H1 (cell line): Measurements from ENCODE around the gene KIF5C. TPM values are rescaled to one million over a fixed set of nuclear protein-coding genes. Genes with fewer than 3 reads are reported as not detected.

Experiments
- CTCF ChIA-PET: fragments of 300-600 bp; sonication (Branson Sonifier 250); formaldehyde crosslinking; loops from one replicate; lab custom pipeline; 2021; ENCODE audit not compliant: partially characterized antibody; lab: Charles Lee
- POLR2A ChIA-PET: fragments of 300-600 bp; sonication (Branson Sonifier 250); formaldehyde crosslinking; loops from one replicate; lab custom pipeline; 2021; ENCODE audit warnings: inconsistent platforms; ENCODE audit not compliant: partially characterized antibody; lab: Charles Lee
- DNase-seq, 2 experiments: peaks; one replicate each; pipeline versions ENCODE4 v3.0.0 to v3.0.0-alpha.2; 2010 to 2022; ENCODE audit warnings: low spot score in 2 of 2, low read depth in 1 of 2, mixed read lengths in 1 of 2
- FAIRE-seq: peaks from 2 replicates; lab custom pipeline; 2011; peaks lifted over from hg19 to GRCh38; lab: Jason Lieb, UNC
- H2AFZ ChIP-seq: 2 replicates; pipeline ENCODE4 v1.8.1; 2012; ENCODE audit warnings: low read length, inconsistent platforms
- H2AK5ac ChIP-seq: 2 replicates; pipeline ENCODE4 v1.6.1; 2013; ENCODE audit warnings: low read depth, low read length
- H2BK120ac ChIP-seq: replicated peaks from 2 replicates; pipeline ENCODE3; 2013; ENCODE audit warnings: low read depth, low read length, inconsistent platforms
- H2BK12ac ChIP-seq: 2 replicates; pipeline ENCODE4 v1.6.1; 2013; ENCODE audit warnings: low read depth, low read length
- H2BK15ac ChIP-seq: 2 replicates; pipeline ENCODE4 v1.6.1; 2013; ENCODE audit warnings: low read length
- H2BK20ac ChIP-seq: 2 replicates; pipeline ENCODE4 v1.6.1; 2013; ENCODE audit warnings: low read length
- H2BK5ac ChIP-seq: 2 replicates; pipeline ENCODE4 v1.6.1; 2013; ENCODE audit warnings: low read depth, low read length
- H3K14ac ChIP-seq: 2 replicates; pipeline ENCODE4 v1.6.1; 2013; ENCODE audit warnings: inconsistent platforms; ENCODE audit not compliant: insufficient read length
- H3K18ac ChIP-seq: 2 replicates; pipeline ENCODE4 v1.6.1; 2013; ENCODE audit warnings: low read length; ENCODE audit errors: extremely low read depth
- H3K23ac ChIP-seq: 2 replicates; pipeline ENCODE4 v1.6.1; 2013; ENCODE audit warnings: inconsistent platforms; ENCODE audit not compliant: insufficient read length
- H3K23me2 ChIP-seq: 2 replicates; pipeline ENCODE4 v1.6.1; 2013; ENCODE audit warnings: low read depth, low read length
- H3K27ac ChIP-seq: 2 replicates; pipeline ENCODE4 v1.6.1; 2011; ENCODE audit warnings: low read depth, low read length, inconsistent platforms
- H3K27me3 ChIP-seq, 4 experiments: replicated peaks in 1 of 4; 1 replicate in 1 of 4; 2 replicates in 3 of 4; pipeline versions ENCODE4 v1.6.1 to v1.8.1; 2011 to 2013; ENCODE audit warnings: low read length in 3 of 4, mild to moderate bottlenecking in 3 of 4, inconsistent platforms in 2 of 4, mixed read lengths in 2 of 4, moderate library complexity in 1 of 4; ENCODE audit not compliant: control insufficient read depth in 3 of 4, insufficient read depth in 3 of 4; ENCODE audit errors: extremely low read depth in 1 of 4
- H3K36me3 ChIP-seq, 4 experiments: 2 replicates each; pipeline versions ENCODE4 v1.6.1 to v1.8.1; 2011 to 2013; ENCODE audit warnings: mild to moderate bottlenecking in 4 of 4, low read length in 3 of 4, moderate library complexity in 2 of 4, control low read depth in 1 of 4, inconsistent platforms in 1 of 4; ENCODE audit not compliant: insufficient read depth in 4 of 4, control insufficient read depth in 2 of 4
- H3K4ac ChIP-seq: replicated peaks from 2 replicates; pipeline ENCODE3; 2013; ENCODE audit warnings: low read length, low read depth, mixed read lengths, inconsistent platforms; ENCODE audit not compliant: insufficient read length
- H3K4me1 ChIP-seq, 4 experiments: replicated peaks in 1 of 4; 1 replicate in 1 of 4; 2 replicates in 3 of 4; pipeline versions ENCODE4 v1.6.1 to v1.8.1; 2011 to 2013; ENCODE audit warnings: low read length in 3 of 4, inconsistent platforms in 2 of 4, mixed read lengths in 1 of 4; ENCODE audit not compliant: insufficient read depth in 4 of 4, control insufficient read depth in 3 of 4
- H3K4me2 ChIP-seq, 2 experiments: 2 replicates each; pipeline versions ENCODE4 v1.6.1 to v1.8.1; 2011 to 2013; ENCODE audit warnings: low read depth in 2 of 2, low read length in 2 of 2, control low read depth in 1 of 2, inconsistent platforms in 1 of 2, mild to moderate bottlenecking in 1 of 2; ENCODE audit not compliant: insufficient read depth in 1 of 2
- H3K4me3 ChIP-seq, 4 experiments: fragments of 200-600, 300-600 bp in 1 of 4; sonication (generic), shearing (Covaris generic), sonication (Bioruptor Twin) in 1 of 4; 2 replicates each; pipeline versions ENCODE4 v1.5.1 to v1.8.1; 2011 to 2016; ENCODE audit warnings: low read length in 4 of 4, low read depth in 3 of 4, control low read depth in 2 of 4, inconsistent platforms in 2 of 4, mild to moderate bottlenecking in 2 of 4, mixed read lengths in 1 of 4, moderate library complexity in 1 of 4; ENCODE audit not compliant: insufficient read depth in 2 of 4; ENCODE audit errors: extremely low read depth in 1 of 4
- H3K56ac ChIP-seq: replicated peaks from 2 replicates; pipeline ENCODE3; 2013; ENCODE audit warnings: low read depth, mild to moderate bottlenecking, mixed read lengths, low read length, inconsistent platforms; ENCODE audit not compliant: insufficient read length
- H3K79me1 ChIP-seq: 2 replicates; pipeline ENCODE4 v1.6.1; 2013; ENCODE audit warnings: low read depth, low read length, control low read depth
- H3K79me2 ChIP-seq, 2 experiments: 2 replicates each; pipeline versions ENCODE4 v1.6.1 to v1.8.1; 2012 to 2013; ENCODE audit warnings: low read length in 2 of 2, mild to moderate bottlenecking in 2 of 2, inconsistent platforms in 1 of 2; ENCODE audit not compliant: insufficient read depth in 2 of 2, control insufficient read depth in 1 of 2
- H3K9ac ChIP-seq, 4 experiments: replicated peaks in 1 of 4; 1 replicate in 1 of 4; 2 replicates in 3 of 4; pipeline versions ENCODE4 v1.6.1 to v1.8.1; 2011 to 2013; ENCODE audit warnings: low read depth in 3 of 4, low read length in 3 of 4, control low read depth in 2 of 4, mild to moderate bottlenecking in 2 of 4, moderate library complexity in 2 of 4, inconsistent platforms in 1 of 4; ENCODE audit errors: extremely low read depth in 1 of 4
- H3K9me3 ChIP-seq, 2 experiments: 2 replicates each; pipeline versions ENCODE4 v1.6.1 to v1.8.1; 2012 to 2013; ENCODE audit warnings: mild to moderate bottlenecking in 2 of 2, moderate library complexity in 2 of 2, control low read depth in 1 of 2, inconsistent platforms in 1 of 2, low read depth in 1 of 2, low read length in 1 of 2, mixed read lengths in 1 of 2; ENCODE audit not compliant: insufficient read depth in 2 of 2
- H4K20me1 ChIP-seq, 2 experiments: replicated peaks in 1 of 2; 2 replicates each; pipeline versions ENCODE3 to v1.8.1; 2011 to 2013; ENCODE audit warnings: inconsistent platforms in 2 of 2, low read length in 2 of 2, mild to moderate bottlenecking in 1 of 2; ENCODE audit not compliant: insufficient read depth in 2 of 2, control insufficient read depth in 1 of 2
- H4K5ac ChIP-seq: 2 replicates; pipeline ENCODE4 v1.6.1; 2013; ENCODE audit warnings: low read length, low read depth, mixed read lengths, inconsistent platforms; ENCODE audit not compliant: insufficient read length
- H4K8ac ChIP-seq: 2 replicates; pipeline ENCODE4 v1.8.0; 2013; ENCODE audit warnings: mild to moderate bottlenecking, moderate library complexity, low read length, inconsistent platforms; ENCODE audit not compliant: insufficient read depth; ENCODE audit errors: extremely low read depth
- H4K91ac ChIP-seq: replicated peaks from 2 replicates; pipeline ENCODE3; 2013; ENCODE audit warnings: low read length, mixed read lengths, inconsistent platforms; ENCODE audit not compliant: insufficient read length
- CBX5 ChIP-seq: fragments of 300-800, 300-1000 bp; sonication (generic); IDR thresholded peaks from 2 replicates; pipeline ENCODE4 v1.7.1; 2016; ENCODE audit warnings: antibody characterized with exemption, low read length, low read depth
- POU5F1 ChIP-seq: IDR thresholded peaks from 2 replicates; pipeline ENCODE4 v1.6.1; 2011; ENCODE audit warnings: low read depth, mild to moderate bottlenecking, low read length, moderate library complexity
- WGBS, 2 experiments: shearing (Covaris generic) in 1 of 2; methylation state at CpG; one replicate each; pipeline versions ENCODE4 v1.1.6 to v1.1.7; 2013 to 2015; ENCODE audit warnings: low lambda C conversion rate in 2 of 2, mixed read lengths in 2 of 2, inconsistent platforms in 1 of 2, low coverage in 1 of 2, missing lambda C conversion rate in 1 of 2; ENCODE audit not compliant: insufficient replicate concordance in 2 of 2, insufficient coverage in 1 of 2, insufficient read length in 1 of 2; ENCODE audit errors: extremely low coverage in 1 of 2, missing lambda C conversion rate in 1 of 2; 5-methylcytosine and 5-hydroxymethylcytosine counted together
- polyA plus RNA-seq, 7 experiments: library from polyadenylated mRNA; depleted of rRNA in 3 of 7; stranded (reverse) in 5 of 7; unstranded in 2 of 7; fragments of >200 nt in 5 of 7; fragments of 200-250 nt in 2 of 7; gene quantifications; 1 replicate in 5 of 7; 2 replicates in 1 of 7; 4 replicates in 1 of 7; pipeline versions ENCODE4 v1.2.1 to v1.2.3, GENCODE V29; 2011 to 2013; ENCODE audit warnings: missing spikeins in 2 of 7, mixed read lengths in 2 of 7
- total RNA-seq: library from RNA; stranded (reverse); fragmentation: NEBNext Ultra II Directional; extraction: Animal tissue kit (Norgen Biotek cat#: 25700); gene quantifications from 2 replicates; pipeline ENCODE4 v1.2.1, GENCODE V29; 2021

The KIF5C gene
- total and polyA plus RNA-seq, 2 of the 8 experiments (the other 6 are each of a cell fraction or from before 2014, with no cell fraction given): 16.3 to 66.4 TPM

GRCh38 chr2:149028891-149029290, 153.9 kb downstream of the KIF5C start:
- no peak overlapping the region for H3K4me2 ChIP-seq
- no peaks in the 10 kb centered on the region; a peak in 1 of 7 replicates for H3K27me3 ChIP-seq
- no peak overlapping the region for H2AK5ac ChIP-seq
- H4K8ac ChIP-seq: no peak overlapping the region
- no peaks in the 10 kb centered on the region for H3K9me3 ChIP-seq
- 0 out of 8 replicates have a peak, but pooled peaks cover 0 to 3% (median 0%) of the 10 kb centered on the region in 4 experiments for H3K36me3 ChIP-seq
- no peak for FAIRE-seq
- H4K5ac ChIP-seq: no peak overlapping the region
- H4K20me1 ChIP-seq: no peaks in the 10 kb centered on the region
- DNase-seq: peak in 1 of 2 experiments; percentile 3
- H3K9ac ChIP-seq: no peak overlapping the region
- H2BK15ac ChIP-seq: no peak overlapping the region
- H3K23me2 ChIP-seq: no peaks in the 10 kb centered on the region
- H3K79me1 ChIP-seq: no peaks in the 10 kb centered on the region
- H3K4ac ChIP-seq: no peak overlapping the region
- H2BK20ac ChIP-seq: no peak overlapping the region
- no peaks in the 10 kb centered on the region for H3K79me2 ChIP-seq
- H2BK120ac ChIP-seq: no peak overlapping the region
- H2BK5ac ChIP-seq: no peak overlapping the region
- no peak overlapping the region for H4K91ac ChIP-seq
- no peak overlapping the region for H3K23ac ChIP-seq
- POLR2A ChIA-PET: interaction anchor here (1.6 kb wide), 1 partner anchor 11 kb away, joined by 6 read pairs; no protein-coding TSS in a partner anchor
- H3K14ac ChIP-seq: no peak overlapping the region
- no peak overlapping the region for H3K56ac ChIP-seq
- H3K18ac ChIP-seq: no peak overlapping the region
- H2AFZ ChIP-seq: no peak overlapping the region
- CTCF ChIA-PET: interaction anchor here (6.2 to 22.0 kb wide), 2 partner anchors 11 to 15 kb away, joined by 49 to 277 read pairs; partner anchors contain the start of gene LYPD6B
- TF ChIP-seq POU5F1: no peak
- TF ChIP-seq CBX5: no peak
- TF ChIP-seq, all 59 proteins: peak for 0
- Histone ChIP-seq H3K27ac (no peak overlapping the region), H3K4me1 (peaks cover 4 to 14% (median 9%) of the 10 kb centered on the region in 4 experiments; a peak in 6 of 7 replicates), H3K4me3 (no peak overlapping the region), H2BK12ac (no peak overlapping the region)
- WGBS, 2 experiments: 79% methylated on average over 2 of the region's 2 CpGs; no CpG with 5 or more reads in 1 of the 2 experiments
